ENCODE results near the gene TP53TG5. TPM values are rescaled to one million over a fixed set of nuclear protein-coding genes. Genes with fewer than 3 reads are reported as not detected.

TP53TG5 gene
- total RNA-seq, 3 donors from 2014 or later: 1.3 TPM; not detected in 2

DNA sequence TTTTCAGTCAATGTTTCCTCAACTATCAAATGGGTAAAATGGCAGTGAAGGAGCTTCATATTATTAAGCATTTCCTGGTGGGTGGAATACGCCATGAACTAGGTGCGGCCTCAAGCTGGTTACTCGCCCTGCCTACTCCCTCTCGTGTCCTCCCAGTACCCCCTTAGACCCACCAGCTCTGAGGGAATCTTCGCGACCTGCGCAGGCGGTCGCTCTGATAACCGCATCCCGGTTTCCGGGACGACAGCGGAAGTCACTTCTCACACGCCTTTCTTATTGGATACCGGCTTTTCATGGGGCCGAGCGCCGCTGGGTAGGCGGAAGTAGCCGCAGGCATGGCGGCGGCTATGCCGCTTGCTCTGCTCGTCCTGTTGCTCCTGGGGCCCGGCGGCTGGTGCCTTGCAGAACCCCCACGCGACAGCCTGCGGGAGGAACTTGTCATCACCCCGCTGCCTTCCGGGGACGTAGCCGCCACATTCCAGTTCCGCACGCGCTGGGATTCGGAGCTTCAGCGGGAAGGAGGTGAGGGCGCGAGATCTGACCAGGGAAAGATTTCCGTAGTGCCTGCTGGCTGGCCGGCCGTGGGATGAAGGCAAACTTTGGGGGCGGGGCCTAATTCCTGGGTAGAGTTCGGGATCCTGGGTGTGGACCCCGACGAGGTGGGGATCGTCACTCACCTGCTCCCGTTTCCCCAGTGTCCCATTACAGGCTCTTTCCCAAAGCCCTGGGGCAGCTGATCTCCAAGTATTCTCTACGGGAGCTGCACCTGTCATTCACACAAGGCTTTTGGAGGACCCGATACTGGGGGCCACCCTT, 37.9 kb upstream of the TP53TG5 start, which contains the start of gene PIGT:
Gene PIGT (plus strand): TSS at position 320 of the 816 bp plus-strand sequence. CDS start 16 bp downstream, at position 336.
- TF ChIP-seq POLR2A (IDR thresholded peaks at IDR 0.05): peak; percentile 88
- peak in 1 of 3 donors; percentile 11 for TF ChIP-seq CTCF (IDR thresholded peaks at IDR 0.05)
- TF ChIP-seq POLR2AphosphoS5 (IDR thresholded peaks at IDR 0.05): peak; percentile 89 to 92 (median 91)
- DNase-seq (ENCODE audit: low spot score in 2 of 2): peak; percentile 74 to 84
- H3K4me1 ChIP-seq: peaks cover 5 to 13% of the 10 kb centered on the region in 2 donors
- peak within 1 kb of the TSS; percentile 91 to 92 for H3K27ac ChIP-seq
- H3K27me3 ChIP-seq: no peaks in the 10 kb centered on the region
- H3K9me3 ChIP-seq: no peaks in the 10 kb centered on the region
- intact Hi-C loops (cut with DNase I; ENCODE audit: low total_unique reads): loop anchor here (5.0 kb wide), 1 partner anchor 694 kb away; no protein-coding TSS in a partner anchor
- no peaks in the 10 kb centered on the region for H3K36me3 ChIP-seq
- H3K4me3 ChIP-seq: peak within 1 kb of the TSS; percentile 64 to 92 (median 69)

GRCh38 chr20:45413479-45413878, 35.4 kb upstream of the TP53TG5 start:
- TF ChIP-seq POLR2A (IDR thresholded peaks at IDR 0.05) (no peak), POLR2AphosphoS5 (IDR thresholded peaks at IDR 0.05) (no peak), CTCF (IDR thresholded peaks at IDR 0.05) (no peak)
- Histone ChIP-seq H3K36me3 (no peaks in the 10 kb centered on the region), H3K4me1 (peaks cover 0 to 13% of the 10 kb centered on the region in 2 donors), H3K27ac (no peak overlapping the region), H3K9me3 (no peaks in the 10 kb centered on the region), H3K4me3 (no peak overlapping the region), H3K27me3 (no peaks in the 10 kb centered on the region)
- intact Hi-C loops (cut with DNase I; ENCODE audit: low total_unique reads): no loop called here
- no peak for DNase-seq (ENCODE audit: low spot score in 2 of 2)

- Histone ChIP-seq H3K4me3 (no peak overlapping the region), H3K27ac (no peak overlapping the region), H3K36me3 (no peaks in the 10 kb centered on the region), H3K4me1 (peaks cover 0 to 10% of the 10 kb centered on the region in 2 donors), H3K27me3 (no peaks in the 10 kb centered on the region), H3K9me3 (no peaks in the 10 kb centered on the region)
- DNase-seq (ENCODE audit: low spot score in 2 of 2): no peak
- intact Hi-C loops (cut with DNase I; ENCODE audit: low total_unique reads): no loop called here
- TF ChIP-seq POLR2A (IDR thresholded peaks at IDR 0.05): no peak
- no peak for TF ChIP-seq POLR2AphosphoS5 (IDR thresholded peaks at IDR 0.05)
- TF ChIP-seq CTCF (IDR thresholded peaks at IDR 0.05): no peak
These were observed 34.5 kb upstream of the TP53TG5 start for GRCh38 chr20:45412653-45413052.

DNA sequence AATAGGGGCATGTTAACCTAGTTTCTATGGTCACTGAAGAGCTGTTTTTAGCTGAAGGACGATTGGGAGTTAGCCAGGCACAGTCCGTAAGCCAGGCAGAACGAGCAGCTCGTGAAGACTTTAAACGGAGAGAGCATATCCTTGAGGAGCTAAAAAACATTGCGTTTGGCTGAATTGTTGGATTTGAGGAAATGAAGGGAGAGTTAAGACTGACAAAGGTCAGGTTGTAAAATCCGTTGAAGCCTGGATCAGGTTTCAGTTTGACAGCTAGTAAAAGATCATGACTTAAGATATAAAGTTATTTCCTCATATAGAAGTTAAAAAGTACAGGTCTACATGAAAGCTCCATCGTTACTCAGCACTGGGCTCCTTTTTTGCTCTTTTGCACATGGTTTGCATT, 32.8 kb upstream of the TP53TG5 start:
- TF ChIP-seq POLR2AphosphoS5 (IDR thresholded peaks at IDR 0.05): no peak
- no peak for TF ChIP-seq POLR2A (IDR thresholded peaks at IDR 0.05)
- TF ChIP-seq CTCF (IDR thresholded peaks at IDR 0.05): no peak
- Histone ChIP-seq H3K27ac (no peak overlapping the region), H3K4me1 (no peaks in the 10 kb centered on the region), H3K27me3 (no peaks in the 10 kb centered on the region), H3K9me3 (no peaks in the 10 kb centered on the region), H3K36me3 (no peaks in the 10 kb centered on the region), H3K4me3 (no peak overlapping the region)
- no peak for DNase-seq (ENCODE audit: low spot score in 2 of 2)
- intact Hi-C loops (cut with DNase I; ENCODE audit: low total_unique reads): no loop called here

All from breast epithelium (tissue), 4 donors.